OCI-LY3 (cell line): ENCODE data around the gene FRMD4A.
"Not testable (repeated sequence)": the region's sequence is repeated elsewhere in the genome, so short reads cannot be mapped to it uniquely, and the experiment has no call there.

Source experiments
- H2AFZ ChIP-seq: fragments of 200-600, 300-600 bp; shearing (Covaris generic); 2 replicates; pipeline ENCODE4 v1.6.0; 2014; ENCODE audit warnings: antibody characterized with exemption, low read depth, low read length
- H3K27ac ChIP-seq: fragments of 200-600, 300-600 bp; sonication (generic); 2 replicates; pipeline ENCODE4 v1.5.1; 2014; ENCODE audit warnings: mild to moderate bottlenecking, low read length, moderate library complexity, mixed read lengths
- H3K27me3 ChIP-seq: fragments of 200-600, 300-600 bp; sonication (generic); 2 replicates; pipeline ENCODE4 v1.6.1; 2014; ENCODE audit warnings: low read depth, low read length, mixed read lengths
- H3K36me3 ChIP-seq: fragments of 200-600, 300-600 bp; sonication (generic); replicated peaks from 2 replicates; pipeline ENCODE3; 2014; ENCODE audit warnings: low read depth, low read length, mixed read lengths
- H3K4me1 ChIP-seq: fragments of 300-600, 200-600 bp; sonication (generic); 2 replicates; pipeline ENCODE4 v1.6.1; 2014; ENCODE audit warnings: low read length, mixed read lengths
- H3K4me2 ChIP-seq: fragments of 200-600, 300-600 bp; sonication (generic); 2 replicates; pipeline ENCODE4 v1.6.1; 2014; ENCODE audit warnings: low read length, mixed read lengths
- H3K4me3 ChIP-seq: fragments of 300-600, 200-600 bp; sonication (generic); 2 replicates; pipeline ENCODE4 v1.5.1; 2014; ENCODE audit warnings: antibody characterized with exemption, mild to moderate bottlenecking, low read length, moderate library complexity
- H3K79me2 ChIP-seq: fragments of 300-600, 200-600 bp; shearing (Covaris generic); 2 replicates; pipeline ENCODE4 v1.6.1; 2014; ENCODE audit warnings: mild to moderate bottlenecking, low read length, mixed read lengths
- H3K9ac ChIP-seq: fragments of 300-600, 200-600 bp; shearing (Covaris generic); 2 replicates; pipeline ENCODE4 v1.6.0; 2014; ENCODE audit warnings: mild to moderate bottlenecking, low read length, moderate library complexity
- H3K9me3 ChIP-seq: fragments of 200-600, 300-600 bp; shearing (Covaris generic); 2 replicates; pipeline ENCODE4 v1.6.1; 2014; ENCODE audit warnings: low read length, mixed read lengths; ENCODE audit not compliant: insufficient read depth
- H4K20me1 ChIP-seq: fragments of 200-600, 300-600 bp; sonication (generic); 2 replicates; pipeline ENCODE4 v1.6.1; 2016; ENCODE audit warnings: low read length, mixed read lengths; ENCODE audit not compliant: insufficient read depth
- CTCF ChIP-seq: fragments of 200-600, 300-600 bp; sonication (generic); IDR thresholded peaks from 2 replicates; pipeline ENCODE4 v1.5.1; 2014; ENCODE audit warnings: antibody characterized with exemption, low read length, low read depth
- EZH2phosphoT487 ChIP-seq: fragments of 200-600 bp; shearing (Covaris generic); IDR thresholded peaks from 2 replicates; pipeline ENCODE4 v1.6.1; 2018; ENCODE audit warnings: antibody characterized with exemption, mixed run types, low read depth

Gene FRMD4A

GRCh38 chr10:13904064-13904463 is 426.7 kb downstream of the FRMD4A start:
- no peaks in the 10 kb centered on the region for H3K27me3 ChIP-seq
- H3K27ac ChIP-seq = no peak overlapping the region
- 0 out of 2 replicates have a peak, but pooled peaks cover 2% of the 10 kb centered on the region for H3K9me3 ChIP-seq
- H3K4me3 ChIP-seq = no peak overlapping the region
- H4K20me1 ChIP-seq = no peaks in the 10 kb centered on the region
- no peaks in the 10 kb centered on the region for H3K36me3 ChIP-seq
- peaks cover 42% of the 10 kb centered on the region for H3K4me1 ChIP-seq
- no peaks in the 10 kb centered on the region for H3K79me2 ChIP-seq
- no peak overlapping the region for H2AFZ ChIP-seq
- no peak overlapping the region for H3K4me2 ChIP-seq
- TF ChIP-seq EZH2phosphoT487 (no peak), CTCF (no peak)
- no peak overlapping the region for H3K9ac ChIP-seq

- Histone ChIP-seq H3K79me2 (no peaks in the 10 kb centered on the region), H3K9me3 (no peaks in the 10 kb centered on the region), H3K36me3 (no peaks in the 10 kb centered on the region), H3K9ac (no peak overlapping the region), H3K27ac (no peak overlapping the region), H4K20me1 (no peaks in the 10 kb centered on the region), H2AFZ (no peak overlapping the region), H3K4me3 (no peak overlapping the region), H3K27me3 (no peaks in the 10 kb centered on the region), H3K4me2 (no peak overlapping the region), H3K4me1 (peaks cover 32% of the 10 kb centered on the region)
- TF ChIP-seq EZH2phosphoT487 (no peak), CTCF (no peak)
Measured at GRCh38 chr10:13902868-13903587, 427.7 kb downstream of the FRMD4A start.

- TF ChIP-seq EZH2phosphoT487 (no peak), CTCF (no peak)
- peaks cover 4% of the 10 kb centered on the region for H3K4me1 ChIP-seq
- no peaks in the 10 kb centered on the region for H3K9me3 ChIP-seq
- H4K20me1 ChIP-seq = no peaks in the 10 kb centered on the region
- H3K4me2 ChIP-seq = no peak overlapping the region
- no peak overlapping the region for H3K4me3 ChIP-seq
- no peak overlapping the region for H3K27ac ChIP-seq
- no peaks in the 10 kb centered on the region for H3K79me2 ChIP-seq
- H3K36me3 ChIP-seq = no peaks in the 10 kb centered on the region
- no peak overlapping the region for H3K9ac ChIP-seq
- no peaks in the 10 kb centered on the region for H3K27me3 ChIP-seq
- no peak overlapping the region for H2AFZ ChIP-seq
Measured at GRCh38 chr10:13899941-13900340, 430.8 kb downstream of the FRMD4A start.

GRCh38 chr10:13896146-13896545 is 434.6 kb downstream of the FRMD4A start:
- H3K36me3 ChIP-seq, H3K4me1 ChIP-seq, H3K9ac ChIP-seq, H3K79me2 ChIP-seq, H3K27me3 ChIP-seq, H3K9me3 ChIP-seq, H3K27ac ChIP-seq, H3K4me3 ChIP-seq, H3K4me2 ChIP-seq, H4K20me1 ChIP-seq, H2AFZ ChIP-seq: not testable (repeated sequence)
